HG02759 (cell line): Measurements from ENCODE around the gene AQR.

Source experiments
- ATAC-seq: cut with Tn5 transposase; IDR thresholded peaks from one replicate; pipeline ENCODE4 v1.9.1; 2021; ENCODE audit warnings: mild to moderate bottlenecking, moderate library complexity; ENCODE audit not compliant: unreplicated experiment

The AQR gene

GRCh38 chr15:34883633-34884032 is 85.9 kb downstream of the AQR start:
- no peak for ATAC-seq

- ATAC-seq: no peak
Observed at GRCh38 chr15:34883042-34883441, 86.5 kb downstream of the AQR start.

GRCh38 chr15:34879107-34879506 is 90.4 kb downstream of the AQR start:
- no peak for ATAC-seq

- ATAC-seq: no peak
Observed at GRCh38 chr15:34876640-34877039, 92.9 kb downstream of the AQR start.

- no peak for ATAC-seq
Observed at GRCh38 chr15:34869110-34869509, 100.4 kb downstream of the AQR start.

GRCh38 chr15:34865531-34865930 is 104.0 kb downstream of the AQR start:
- no peak for ATAC-seq

GRCh38 chr15:34861214-34861613 is 108.3 kb downstream of the AQR start:
- ATAC-seq: no peak

GRCh38 chr15:34855893-34856292 is 113.6 kb downstream of the AQR start:
- ATAC-seq: no peak

GRCh38 chr15:34855413-34855812 is 114.1 kb downstream of the AQR start:
- no peak for ATAC-seq

GRCh38 chr15:34854232-34854631 is 115.3 kb downstream of the AQR start:
- no peak for ATAC-seq

- ATAC-seq: no peak
Observed at GRCh38 chr15:34853001-34853758, 116.4 kb downstream of the AQR start.

GRCh38 chr15:34851751-34852150 is 117.8 kb downstream of the AQR start:
- ATAC-seq: no peak

GRCh38 chr15:34851007-34851406 is 118.5 kb downstream of the AQR start:
- no peak for ATAC-seq

GRCh38 chr15:34850121-34850520 is 119.4 kb downstream of the AQR start:
- ATAC-seq: no peak

GRCh38 chr15:34849364-34849959 is 120.1 kb downstream of the AQR start:
- ATAC-seq: no peak

GRCh38 chr15:34847598-34847997 is 121.9 kb downstream of the AQR start:
- ATAC-seq: no peak

- no peak for ATAC-seq
Observed at GRCh38 chr15:34841262-34841725, 128.2 kb downstream of the AQR start.

- no peak for ATAC-seq
Observed at GRCh38 chr15:34838282-34838681, 131.3 kb downstream of the AQR start.

- ATAC-seq: no peak
Observed at GRCh38 chr15:34837246-34838016, 132.1 kb downstream of the AQR start.

GRCh38 chr15:34828145-34828911 is 141.2 kb downstream of the AQR start:
- no peak for ATAC-seq

- ATAC-seq: no peak
Observed at GRCh38 chr15:34821831-34822230, 147.7 kb downstream of the AQR start.
